K562 (cell line): ENCODE data around the gene RAP2C. TPM values are rescaled to one million over a fixed set of nuclear protein-coding genes. Genes with fewer than 3 reads are reported as not detected.
A peak's percentile ranks its signal among the peaks of the same experiment; 100 is the strongest.

Experiments
- ATAC-seq: fragments of 200-7000 bp; cut with Tn5 transposase; 3 replicates; pipeline ENCODE4 v1.9.1; 2020; ENCODE audit warnings: moderate library complexity
- BruUV-seq: library from RNA; stranded (reverse); fragments of 400-500 nt; replicated peaks from 2 replicates; lab custom pipeline; 2021; lab: Mats Ljungman, UMichigan
- CTCF ChIA-PET: fragments of 300-600 bp; formaldehyde crosslinking; extraction: SDS; loops from one replicate; lab custom pipeline; 2021; ENCODE audit warnings: low intra/inter-chr PET ratio; lab: Yijun Ruan, JAX
- POLR2A ChIA-PET: fragments of 300-600, 350-650 bp; sonication (Branson Sonifier 250); formaldehyde crosslinking; extraction: SDS; loops from one replicate; lab custom pipeline; 2021; ENCODE audit warnings: antibody characterized with exemption, inconsistent platforms; lab: Yijun Ruan, JAX
- DNase-seq, 4 experiments: peaks; one replicate each; pipeline versions ENCODE4 v3.0.0 to v3.0.0-alpha.2; 2011 to 2018; ENCODE audit warnings: low spot score in 3 of 4, mixed read lengths in 3 of 4; ENCODE audit errors: extremely low read depth in 1 of 4
- FAIRE-seq: peaks from 2 replicates; lab custom pipeline; 2011; peaks lifted over from hg19 to GRCh38; lab: Jason Lieb, UNC
- H2AFZ ChIP-seq: 2 replicates; pipeline ENCODE4 v1.6.0; 2011; ENCODE audit warnings: low read depth, low read length, control low read depth, inconsistent platforms
- H3K27ac ChIP-seq: fragments of 200-600 bp; 3 replicates; pipeline ENCODE4 v1.8.0; 2011; ENCODE audit warnings: low read depth, mild to moderate bottlenecking, control low read depth, inconsistent platforms, low read length, moderate library complexity, mixed read lengths; ENCODE audit errors: extremely low read depth
- H3K27me3 ChIP-seq, 2 experiments: fragments of 300-600 bp in 1 of 2; 2 replicates in 1 of 2; 3 replicates in 1 of 2; pipeline versions ENCODE4 v1.6.0 to v1.8.0; 2011; ENCODE audit warnings: inconsistent platforms in 2 of 2, low read length in 2 of 2, mild to moderate bottlenecking in 1 of 2, mixed read lengths in 1 of 2, moderate library complexity in 1 of 2; ENCODE audit not compliant: control insufficient read depth in 2 of 2, insufficient read depth in 2 of 2
- H3K36me3 ChIP-seq: fragments of 300-600 bp; 3 replicates; pipeline ENCODE4 v1.8.0; 2011; ENCODE audit warnings: mild to moderate bottlenecking, low read length, inconsistent platforms; ENCODE audit not compliant: control insufficient read depth, insufficient read depth
- H3K4me1 ChIP-seq, 2 experiments: fragments of 200-600 bp in 1 of 2; replicated peaks in 1 of 2; 2 replicates in 1 of 2; 3 replicates in 1 of 2; pipeline versions ENCODE4 v1.5.1 to v1.8.0; 2011; ENCODE audit warnings: inconsistent platforms in 2 of 2, low read length in 2 of 2, mild to moderate bottlenecking in 1 of 2, mixed read lengths in 1 of 2, moderate library complexity in 1 of 2; ENCODE audit not compliant: control insufficient read depth in 2 of 2, insufficient read depth in 2 of 2
- H3K4me2 ChIP-seq: 2 replicates; pipeline ENCODE4 v1.6.1; 2011; ENCODE audit warnings: low read length, control low read depth, inconsistent platforms, mixed read lengths; ENCODE audit not compliant: insufficient read depth
- H3K4me3 ChIP-seq: fragments of 200-600 bp; sonication (generic), shearing (Covaris generic); 2 replicates; pipeline ENCODE4 v1.5.1; 2016; ENCODE audit warnings: control low read depth, inconsistent platforms
- H3K79me2 ChIP-seq: fragments of 200-600 bp; 3 replicates; pipeline ENCODE4 v1.8.0; 2011; ENCODE audit warnings: low read length, inconsistent platforms; ENCODE audit not compliant: control insufficient read depth, insufficient read depth
- H3K9ac ChIP-seq, 2 experiments: 2 replicates each; pipeline versions ENCODE4 v1.6.0 to v1.6.1; 2011; ENCODE audit warnings: low read depth in 2 of 2, low read length in 2 of 2, control low read depth in 1 of 2, inconsistent platforms in 1 of 2, mild to moderate bottlenecking in 1 of 2, mixed read lengths in 1 of 2; ENCODE audit not compliant: insufficient read depth in 1 of 2
- H3K9me1 ChIP-seq: one replicate; pipeline ENCODE4 v1.6.0; 2011; ENCODE audit warnings: inconsistent platforms, mild to moderate bottlenecking, low read length, moderate library complexity; ENCODE audit not compliant: control insufficient read depth, insufficient read depth
- H3K9me3 ChIP-seq: replicated peaks from 2 replicates; pipeline ENCODE4 v1.5.1; 2011; ENCODE audit warnings: low read depth, low read length, inconsistent platforms; ENCODE audit not compliant: control insufficient read depth, insufficient read depth
- H4K20me1 ChIP-seq: replicated peaks from 2 replicates; pipeline ENCODE4 v1.6.1; 2011; ENCODE audit warnings: low read length, inconsistent platforms, mixed read lengths; ENCODE audit not compliant: control insufficient read depth, insufficient read depth
- ATF3 ChIP-seq, 2 experiments: fragments of 450-650 bp in 1 of 2; sonication (generic) in 1 of 2; formaldehyde crosslinking in 1 of 2; IDR thresholded peaks in 1 of 2; conservative IDR thresholded peaks in 1 of 2; 2 replicates each; pipeline versions ENCODE4 v1.6.1 to v1.8.1; 2016 to 2023; ENCODE audit warnings: mild to moderate bottlenecking in 2 of 2, moderate library complexity in 2 of 2, inconsistent platforms in 1 of 2, missing genetic modification reagents in 1 of 2
- CEBPB ChIP-seq: fragments of 450-650 bp; IDR thresholded peaks from 2 replicates; pipeline ENCODE4 v1.6.1; 2016; ENCODE audit warnings: missing genetic modification characterization, missing compliant biosample characterization
- CEBPG ChIP-seq, 3 experiments: fragments of 200-800 bp in 1 of 3; sonication (Bioruptor generic) in 1 of 3; sonication (generic) in 1 of 3; formaldehyde crosslinking in 1 of 3; IDR thresholded peaks in 2 of 3; conservative IDR thresholded peaks in 1 of 3; 2 replicates each; pipeline versions ENCODE4 v1.6.1 to v1.8.0; 2016 to 2022; ENCODE audit warnings: missing compliant biosample characterization in 2 of 3, missing genetic modification characterization in 2 of 3, mild to moderate bottlenecking in 1 of 3, missing genetic modification reagents in 1 of 3
- SMAD4 ChIP-seq: fragments of 250-450 bp; sonication (Bioruptor Pico); conservative IDR thresholded peaks from 2 replicates; pipeline ENCODE4 v1.8.0; 2021; ENCODE audit warnings: inconsistent platforms, mild to moderate bottlenecking, moderate library complexity
- SRSF7 ChIP-seq: fragments of 200-400 bp; formaldehyde crosslinking; optimal IDR thresholded peaks from 2 replicates; pipeline ENCODE3; 2017; ENCODE audit warnings: mild to moderate bottlenecking, low read depth, low read length
- U2AF2 ChIP-seq: fragments of 200-400 bp; formaldehyde crosslinking; optimal IDR thresholded peaks from 2 replicates; pipeline ENCODE3; 2017; ENCODE audit warnings: low read depth, mild to moderate bottlenecking, low read length
- ZNF174 ChIP-seq: fragments of 250-450 bp; sonication (Bioruptor Pico); IDR thresholded peaks from 2 replicates; pipeline ENCODE4 v1.4.0; 2020; ENCODE audit warnings: mild to moderate bottlenecking
- in situ Hi-C: fragments of 300-500 bp; cut with MboI; formaldehyde crosslinking; loops from 4 replicates; pipeline ENCODE4 v1.15.0; 2018; ENCODE audit warnings: inconsistent platforms, mixed read lengths
- intact Hi-C: fragments of 100-400 bp; cut with micrococcal nuclease; formaldehyde crosslinking; loops from 2 replicates; pipeline ENCODE4 v1.14.2; 2022
- polyA plus RNA-seq, 8 experiments: library from polyadenylated mRNA; depleted of rRNA in 4 of 8; stranded (reverse) in 5 of 8; unstranded in 3 of 8; fragments of >200 nt; fragmentation: Nextera tagmentation in 2 of 8; fragmentation: Illumina TruSeq in 1 of 8; extraction: Ambion mirVana in 2 of 8; extraction: Trizol in 1 of 8; gene quantifications; 2 replicates each; pipeline versions ENCODE4 v1.2.1 to v1.2.3, GENCODE V29; 2011 to 2014; ENCODE audit warnings: inconsistent platforms in 1 of 8, missing spikeins in 1 of 8
- total RNA-seq, 7 experiments: library from RNA; depleted of rRNA in 6 of 7; stranded (reverse); fragments of >200 nt in 6 of 7; fragmentation: Illumina TruSeq in 2 of 7; extraction: Trizol in 2 of 7; gene quantifications; 2 replicates each; pipeline versions ENCODE4 v1.2.1 to v1.2.3, GENCODE V29; 2011 to 2021; ENCODE audit warnings: low replicate concordance in 1 of 7

RAP2C gene
- total and polyA plus RNA-seq, 9 of the 15 experiments (the other 6 are each of a cell fraction or from before 2014, with no cell fraction given) = 7.8 to 28.6 (median 18.6) TPM

- DNase-seq (no peak), ATAC-seq (no peak), FAIRE-seq (no peak)
- no peak overlapping the region for H2AFZ ChIP-seq
- peaks cover 37% of the 10 kb centered on the region for H3K79me2 ChIP-seq
- ChIA-PET POLR2A (interaction anchor here (0.8 to 1.1 kb wide), 2 partner anchors 9 to 10 kb away, joined by 3 read pairs; no protein-coding TSS in a partner anchor), CTCF (no interaction called here)
- H3K27me3 ChIP-seq = no peaks in the 10 kb centered on the region
- no peak overlapping the region for H3K27ac ChIP-seq
- no peaks in the 10 kb centered on the region for H3K9me1 ChIP-seq
- intact Hi-C loops (no loop called here), in situ Hi-C loops (no loop called here)
- no peak overlapping the region for H3K4me3 ChIP-seq
- H4K20me1 ChIP-seq = no peaks in the 10 kb centered on the region
- H3K4me1 ChIP-seq = no peaks in the 10 kb centered on the region
- peaks cover 80% of the 10 kb centered on the region for H3K36me3 ChIP-seq
- no peaks in the 10 kb centered on the region for H3K9me3 ChIP-seq
- no peak overlapping the region for H3K9ac ChIP-seq
- no peak for TF ChIP-seq ZNF174 (CRISPR knock-in tag)
- no peak for TF ChIP-seq CEBPG (CRISPR knock-in tag; IDR thresholded peaks at IDR 0.05)
- TF ChIP-seq CEBPG (tag; conservative IDR thresholded peaks at IDR 0.05 in 1 of 2, IDR thresholded peaks at IDR 0.05 in 1 of 2) = peak; percentile 81 to 85
- TF ChIP-seq SRSF7 = no peak
- 0 out of 2 replicates have a peak, but pooled peaks have one; percentile 13 for TF ChIP-seq CEBPB
- peak; percentile 27; the same call in 1 of the 2 replicates for TF ChIP-seq ATF3 (IDR thresholded peaks at IDR 0.05)
- no peak for TF ChIP-seq ATF3 (CRISPR knock-in tag; conservative IDR thresholded peaks at IDR 0.05)
- TF ChIP-seq SMAD4 (CRISPR knock-in tag) = 0 out of 2 replicates have a peak, but pooled peaks have one; percentile 12
- no peak for TF ChIP-seq U2AF2
- H3K4me2 ChIP-seq = no peak overlapping the region
- BruUV-seq = no TSS peak
Measured at GRCh38 chrX:132209527-132209926, 9.7 kb downstream of the RAP2C start.
